GM12892 (cell line): ENCODE results near the gene SPAG8.
A peak's percentile ranks its signal among the peaks of the same experiment; 100 is the strongest.

ENCODE experiments used
- DNase-seq: peaks from one replicate; pipeline ENCODE4 v3.0.0; 2011; ENCODE audit not compliant: insufficient read length
- FAIRE-seq: peaks from 2 replicates; lab custom pipeline; 2011; peaks lifted over from hg19 to GRCh38; lab: Jason Lieb, UNC
- POLR2A ChIP-seq: IDR thresholded peaks from 2 replicates; pipeline ENCODE4 v1.6.1; 2011; ENCODE audit warnings: low read depth, low read length, control low read depth
- POLR2AphosphoS5 ChIP-seq: IDR thresholded peaks from 2 replicates; pipeline ENCODE4 v1.6.1; 2011; ENCODE audit warnings: low read depth, low read length, control low read depth
- TAF1 ChIP-seq: IDR thresholded peaks from 2 replicates; pipeline ENCODE4 v1.6.1; 2011; ENCODE audit warnings: low read depth, mild to moderate bottlenecking, control low read depth, low read length, borderline replicate concordance

SPAG8 gene

GRCh38 chr9:35834260-35835215 is 22.5 kb upstream of the SPAG8 start:
- TF ChIP-seq POLR2A: no peak
- no peak for TF ChIP-seq POLR2AphosphoS5
- no peak for TF ChIP-seq TAF1
- FAIRE-seq: no peak
- DNase-seq: no peak

- DNase-seq: no peak
- no peak for TF ChIP-seq POLR2AphosphoS5
- no peak for TF ChIP-seq POLR2A
- TF ChIP-seq TAF1: no peak
- no peak for FAIRE-seq
These were observed 20.8 kb upstream of the SPAG8 start for GRCh38 chr9:35832814-35833213.

- no peak for TF ChIP-seq POLR2AphosphoS5
- no peak for TF ChIP-seq POLR2A
- TF ChIP-seq TAF1: no peak
- FAIRE-seq: no peak
- DNase-seq: no peak
These were observed 19.0 kb upstream of the SPAG8 start for GRCh38 chr9:35831040-35831439.

GRCh38 chr9:35829764-35830096 is 17.7 kb upstream of the SPAG8 start:
- FAIRE-seq (no peak), DNase-seq (no peak)
- TF ChIP-seq POLR2A (no peak), POLR2AphosphoS5 (no peak), TAF1 (no peak)

GRCh38 chr9:35829084-35829763 is 17.2 kb upstream of the SPAG8 start, which contains the start of gene TMEM8B:
TMEM8B (plus strand) TSS chr9:35829228; CDS start chr9:35829448, 220 bp downstream.
- TF ChIP-seq POLR2AphosphoS5: no peak
- TF ChIP-seq POLR2A: no peak
- no peak for TF ChIP-seq TAF1
- DNase-seq (peak; percentile 97), FAIRE-seq (peak; percentile 89)

- TF ChIP-seq POLR2AphosphoS5 (no peak), POLR2A (no peak)
- DNase-seq (no peak), FAIRE-seq (no peak)
These were observed 16.6 kb upstream of the SPAG8 start, which contains the start of gene FAM221B for GRCh38 chr9:35828716-35829083. FAM221B (minus strand) TSS chr9:35828732; CDS start chr9:35826161, 2,571 bp downstream.

GRCh38 chr9:35827486-35827885 is 15.4 kb upstream of the SPAG8 start:
- TF ChIP-seq POLR2A (no peak), POLR2AphosphoS5 (no peak), TAF1 (no peak)
- FAIRE-seq: no peak
- no peak for DNase-seq

- DNase-seq (no peak), FAIRE-seq (peak; percentile 85)
- TF ChIP-seq POLR2A: no peak
- no peak for TF ChIP-seq POLR2AphosphoS5
- TF ChIP-seq TAF1: no peak
These were observed 14.1 kb upstream of the SPAG8 start for GRCh38 chr9:35826071-35826701.

- no peak for FAIRE-seq
- DNase-seq: no peak
- TF ChIP-seq POLR2A (no peak), TAF1 (no peak), POLR2AphosphoS5 (no peak)
These were observed 10.9 kb upstream of the SPAG8 start for GRCh38 chr9:35822926-35823325.

- FAIRE-seq: no peak
- TF ChIP-seq POLR2A (no peak), POLR2AphosphoS5 (no peak), TAF1 (no peak)
- no peak for DNase-seq
These were observed 8.0 kb upstream of the SPAG8 start for GRCh38 chr9:35820076-35820475.

GRCh38 chr9:35818341-35818740 is 6.3 kb upstream of the SPAG8 start:
- TF ChIP-seq POLR2A (no peak), TAF1 (no peak), POLR2AphosphoS5 (no peak)
- no peak for FAIRE-seq
- no peak for DNase-seq

- TF ChIP-seq POLR2AphosphoS5 (no peak), TAF1 (no peak), POLR2A (no peak)
- FAIRE-seq: no peak
- no peak for DNase-seq
These were observed 4.6 kb upstream of the SPAG8 start for GRCh38 chr9:35816708-35817107.
